Uterus (tissue), 4 donors: ENCODE data around the gene EMID1. TPM values are rescaled to one million over a fixed set of nuclear protein-coding genes. Genes with fewer than 3 reads are reported as not detected.

ENCODE experiments used
- DNase-seq, 2 donors: peaks; one replicate each; pipeline ENCODE4 v3.0.0-alpha.2; 2019 to 2020
- H3K27ac ChIP-seq, 2 donors: fragments of 200-600 bp; sonication (generic); 1 replicate in 1 of 2; 2 replicates in 1 of 2; pipeline ENCODE4 v1.5.1; 2016 to 2018
- H3K27me3 ChIP-seq, 2 donors: fragments of 200-600 bp; sonication (generic); one replicate each; pipeline ENCODE4 v1.5.1; 2018 to 2019; ENCODE audit warnings: control low read depth in 1 of 2
- H3K36me3 ChIP-seq, 2 donors: fragments of 200-600 bp; sonication (generic); one replicate each; pipeline ENCODE4 v1.5.1; 2019; ENCODE audit warnings: control low read depth in 1 of 2
- H3K4me1 ChIP-seq, 2 donors: fragments of 200-600 bp; sonication (generic); one replicate each; pipeline ENCODE4 v1.5.1; 2018 to 2019; ENCODE audit warnings: control low read depth in 1 of 2
- H3K4me3 ChIP-seq, 2 donors: fragments of 200-600 bp; sonication (generic); 1 replicate in 1 of 2; 2 replicates in 1 of 2; pipeline ENCODE4 v1.5.1; 2018 to 2019; ENCODE audit warnings: mild to moderate bottlenecking in 1 of 2
- H3K9me3 ChIP-seq, 2 donors: fragments of 200-600 bp; sonication (generic); one replicate each; pipeline ENCODE4 v1.5.1; 2019; ENCODE audit warnings: control low read depth in 1 of 2
- CTCF ChIP-seq, 4 experiments: fragments of 200-600 bp in 2 of 4; fragments of 450-650 bp in 2 of 4; sonication (generic) in 2 of 4; IDR thresholded peaks; one replicate each; pipeline ENCODE4 v1.5.1; 2016 to 2019; ENCODE audit warnings: antibody characterized with exemption in 4 of 4, mild to moderate bottlenecking in 2 of 4, moderate library complexity in 1 of 4
- POLR2A ChIP-seq, 2 donors: fragments of 450-650 bp; IDR thresholded peaks; one replicate each; pipeline ENCODE4 v1.6.1; 2016; ENCODE audit warnings: antibody characterized with exemption in 2 of 2, mild to moderate bottlenecking in 1 of 2, moderate library complexity in 1 of 2
- intact Hi-C: fragments of 100-400 bp; cut with DNase I; formaldehyde crosslinking; loops from one replicate; pipeline ENCODE4 v1.15.1; 2023; ENCODE audit warnings: low total_unique reads
- total RNA-seq, 4 donors: library from RNA; depleted of rRNA in 3 of 4; stranded (reverse); fragments of >200 nt in 3 of 4; gene quantifications; one replicate each; pipeline versions ENCODE4 v1.1.0 to v1.2.4, GENCODE V29; 2014 to 2023
- donor health status: DM: yes; HTN: yes; CAD: no.

Gene EMID1
- total RNA-seq, 4 donors from 2014 or later = under 0.01 to 30.0 (median 10.2) TPM

- no peak for TF ChIP-seq CTCF (IDR thresholded peaks at IDR 0.05)
- no peak for TF ChIP-seq POLR2A (IDR thresholded peaks at IDR 0.05)
- H3K27me3 ChIP-seq = no peaks in the 10 kb centered on the region
- H3K4me1 ChIP-seq = no peaks in the 10 kb centered on the region
- no peak overlapping the region for H3K4me3 ChIP-seq
- H3K36me3 ChIP-seq = no peaks in the 10 kb centered on the region
- H3K27ac ChIP-seq = no peak overlapping the region
- DNase-seq = no peak
- intact Hi-C loops = no loop called here
- no peaks in the 10 kb centered on the region for H3K9me3 ChIP-seq
These were observed 41.9 kb upstream of the EMID1 start for GRCh38 chr22:29163808-29164207.

- H3K4me3 ChIP-seq = no peak overlapping the region
- no peaks in the 10 kb centered on the region for H3K9me3 ChIP-seq
- TF ChIP-seq CTCF (IDR thresholded peaks at IDR 0.05) (no peak), POLR2A (IDR thresholded peaks at IDR 0.05) (no peak)
- DNase-seq = no peak
- intact Hi-C loops = no loop called here
- H3K36me3 ChIP-seq = no peaks in the 10 kb centered on the region
- no peak overlapping the region for H3K27ac ChIP-seq
- H3K4me1 ChIP-seq = no peaks in the 10 kb centered on the region
- H3K27me3 ChIP-seq = no peaks in the 10 kb centered on the region
These were observed 40.2 kb upstream of the EMID1 start for GRCh38 chr22:29165321-29166060.

- no peak overlapping the region for H3K4me3 ChIP-seq
- DNase-seq = no peak
- H3K27me3 ChIP-seq = no peaks in the 10 kb centered on the region
- H3K9me3 ChIP-seq = no peaks in the 10 kb centered on the region
- H3K36me3 ChIP-seq = no peaks in the 10 kb centered on the region
- intact Hi-C loops = no loop called here
- H3K27ac ChIP-seq = no peak overlapping the region
- no peak for TF ChIP-seq POLR2A (IDR thresholded peaks at IDR 0.05)
- TF ChIP-seq CTCF (IDR thresholded peaks at IDR 0.05) = no peak
- H3K4me1 ChIP-seq = no peaks in the 10 kb centered on the region
These were observed 39.5 kb upstream of the EMID1 start for GRCh38 chr22:29166180-29166579.

GRCh38 chr22:29167032-29167911 lies 38.4 kb upstream of the EMID1 start:
- Histone ChIP-seq H3K36me3 (no peaks in the 10 kb centered on the region), H3K9me3 (no peaks in the 10 kb centered on the region), H3K27me3 (no peaks in the 10 kb centered on the region), H3K4me3 (no peak overlapping the region), H3K27ac (no peak overlapping the region), H3K4me1 (no peaks in the 10 kb centered on the region)
- no peak for DNase-seq
- intact Hi-C loops = no loop called here
- no peak for TF ChIP-seq CTCF (IDR thresholded peaks at IDR 0.05)
- TF ChIP-seq POLR2A (IDR thresholded peaks at IDR 0.05) = no peak

GRCh38 chr22:29171721-29172120 lies 34.0 kb upstream of the EMID1 start:
- H3K9me3 ChIP-seq = peaks cover 0 to 10% of the 10 kb centered on the region in 2 donors
- no peak for DNase-seq
- no peak overlapping the region for H3K4me3 ChIP-seq
- H3K4me1 ChIP-seq = no peaks in the 10 kb centered on the region
- H3K36me3 ChIP-seq = no peaks in the 10 kb centered on the region
- no peak overlapping the region for H3K27ac ChIP-seq
- intact Hi-C loops = no loop called here
- H3K27me3 ChIP-seq = no peaks in the 10 kb centered on the region
- TF ChIP-seq CTCF (IDR thresholded peaks at IDR 0.05) = no peak
- TF ChIP-seq POLR2A (IDR thresholded peaks at IDR 0.05) = no peak
